Activated gamma-delta T cell treated with Interleukin-2 at 50 U/mL for 16 hours (primary cell): ENCODE measurements around the gene ZC3H14.
A peak's percentile ranks its signal among the peaks of the same experiment; 100 is the strongest.

Experiments
- DNase-seq: peaks from one replicate; pipeline ENCODE4 v3.0.0-alpha.2; 2020

ZC3H14 gene

GRCh38 chr14:88611878-88612277 is 49.0 kb downstream of the ZC3H14 start:
- DNase-seq = no peak

- no peak for DNase-seq
Measured at GRCh38 chr14:88612981-88613380, 50.1 kb downstream of the ZC3H14 start.

- no peak for DNase-seq
Measured at GRCh38 chr14:88613552-88614010, 50.7 kb downstream of the ZC3H14 start.

- no peak for DNase-seq
Measured at GRCh38 chr14:88614218-88614907, 51.5 kb downstream of the ZC3H14 start.

GRCh38 chr14:88616697-88617096 is 53.9 kb downstream of the ZC3H14 start:
- no peak for DNase-seq

GRCh38 chr14:88617479-88617878 is 54.6 kb downstream of the ZC3H14 start:
- no peak for DNase-seq

GRCh38 chr14:88618476-88618875 is 55.6 kb downstream of the ZC3H14 start:
- DNase-seq = no peak

GRCh38 chr14:88621100-88621499 is 58.3 kb downstream of the ZC3H14 start:
- no peak for DNase-seq

GRCh38 chr14:88625671-88626070 is 62.8 kb downstream of the ZC3H14 start:
- DNase-seq = no peak

- no peak for DNase-seq
Measured at GRCh38 chr14:88628033-88628432, 65.2 kb downstream of the ZC3H14 start.

- no peak for DNase-seq
Measured at GRCh38 chr14:88628462-88628861, 65.6 kb downstream of the ZC3H14 start.

GRCh38 chr14:88630565-88630964 is 67.7 kb downstream of the ZC3H14 start:
- no peak for DNase-seq

- DNase-seq = no peak
Measured at GRCh38 chr14:88631091-88631490, 68.3 kb downstream of the ZC3H14 start.

- DNase-seq = no peak
Measured at GRCh38 chr14:88632512-88632911, 69.7 kb downstream of the ZC3H14 start.

- DNase-seq = no peak
Measured at GRCh38 chr14:88639221-88639620, 76.4 kb downstream of the ZC3H14 start.

GRCh38 chr14:88660056-88660455 is 97.2 kb downstream of the ZC3H14 start:
- DNase-seq = no peak

- DNase-seq = peak; percentile 26
Measured at GRCh38 chr14:88667555-88668273, 104.9 kb downstream of the ZC3H14 start.

- DNase-seq = no peak
Measured at GRCh38 chr14:88668448-88669116, 105.7 kb downstream of the ZC3H14 start.

GRCh38 chr14:88669346-88669745 is 106.5 kb downstream of the ZC3H14 start:
- no peak for DNase-seq
